Right ventricle myocardium inferior (tissue), 1 donor: ENCODE results near the gene KRTAP5-7. TPM values are rescaled to one million over a fixed set of nuclear protein-coding genes. Genes with fewer than 3 reads are reported as not detected.
"Not testable (repeated sequence)": the region's sequence is repeated elsewhere in the genome, so short reads cannot be mapped to it uniquely, and the experiment has no call there.

Source experiments
- ATAC-seq: fragments of 200-7000 bp; cut with Tn5 transposase; one replicate; pipeline ENCODE4 v1.9.1; 2020; ENCODE audit warnings: mild to moderate bottlenecking, moderate library complexity
- DNase-seq: peaks from one replicate; pipeline ENCODE4 v3.0.0; 2021; ENCODE audit errors: missing footprints
- intact Hi-C: fragments of 100-400 bp; cut with DNase I; formaldehyde crosslinking; loops from one replicate; pipeline ENCODE4 v1.11.0; 2022
- long read RNA-seq: library from polyadenylated mRNA; unstranded; transcript quantifications from one replicate; pipeline ENCODE4 v2.0.0, GENCODE V29; 2021
- total RNA-seq: library from RNA; stranded (reverse); fragmentation: NEBNext Ultra II Directional; extraction: Animal tissue kit (Norgen Biotek cat#: 25700); gene quantifications from one replicate; pipeline ENCODE4 v1.2.1, GENCODE V29; 2021
- donor health status: DM: no; HTN: yes; CAD: no; lungs with severe emphysema.

The KRTAP5-7 gene, protein sequence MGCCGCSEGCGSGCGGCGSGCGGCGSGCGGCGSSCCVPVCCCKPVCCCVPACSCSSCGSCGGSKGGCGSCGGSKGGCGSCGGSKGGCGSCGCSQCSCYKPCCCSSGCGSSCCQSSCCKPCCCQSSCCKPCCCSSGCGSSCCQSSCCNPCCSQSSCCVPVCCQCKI
- not detected for total RNA-seq
- long read RNA-seq: 0 reads

DNA sequence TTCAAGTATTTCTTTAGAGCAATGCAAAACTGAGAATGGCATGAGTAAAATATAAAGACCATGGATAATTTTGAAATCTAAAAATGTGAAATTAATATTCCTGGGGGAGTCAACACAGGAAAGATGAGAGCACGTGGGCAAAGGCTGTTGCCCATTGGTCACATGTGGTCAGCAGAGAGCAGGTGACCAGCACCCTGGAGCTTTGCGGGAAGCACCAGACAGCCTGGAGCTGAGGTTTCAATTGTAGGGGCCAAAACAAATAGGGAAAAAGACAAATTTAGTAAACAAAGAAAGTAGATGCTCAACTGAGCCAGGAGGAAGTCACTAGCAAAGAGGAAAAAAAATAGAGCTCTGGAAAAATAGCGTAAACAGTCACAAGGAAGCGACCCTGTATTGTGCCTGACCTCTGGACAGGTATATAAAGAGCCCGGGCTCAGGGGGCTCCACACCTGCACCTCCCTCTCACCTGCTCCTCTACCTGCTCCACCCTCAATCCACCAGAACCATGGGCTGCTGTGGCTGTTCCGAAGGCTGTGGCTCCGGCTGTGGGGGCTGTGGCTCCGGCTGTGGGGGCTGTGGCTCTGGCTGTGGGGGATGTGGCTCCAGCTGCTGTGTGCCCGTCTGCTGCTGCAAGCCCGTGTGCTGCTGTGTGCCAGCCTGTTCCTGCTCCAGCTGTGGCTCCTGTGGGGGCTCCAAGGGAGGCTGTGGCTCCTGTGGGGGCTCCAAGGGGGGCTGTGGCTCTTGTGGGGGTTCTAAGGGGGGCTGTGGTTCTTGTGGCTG, at the start of gene KRTAP5-7:
TSS of gene KRTAP5-7 (plus strand) at position 472 of the 780 bp plus-strand sequence. CDS start at position 506, 34 bp downstream.
- intact Hi-C loops, ATAC-seq: not testable (repeated sequence)

DNA sequence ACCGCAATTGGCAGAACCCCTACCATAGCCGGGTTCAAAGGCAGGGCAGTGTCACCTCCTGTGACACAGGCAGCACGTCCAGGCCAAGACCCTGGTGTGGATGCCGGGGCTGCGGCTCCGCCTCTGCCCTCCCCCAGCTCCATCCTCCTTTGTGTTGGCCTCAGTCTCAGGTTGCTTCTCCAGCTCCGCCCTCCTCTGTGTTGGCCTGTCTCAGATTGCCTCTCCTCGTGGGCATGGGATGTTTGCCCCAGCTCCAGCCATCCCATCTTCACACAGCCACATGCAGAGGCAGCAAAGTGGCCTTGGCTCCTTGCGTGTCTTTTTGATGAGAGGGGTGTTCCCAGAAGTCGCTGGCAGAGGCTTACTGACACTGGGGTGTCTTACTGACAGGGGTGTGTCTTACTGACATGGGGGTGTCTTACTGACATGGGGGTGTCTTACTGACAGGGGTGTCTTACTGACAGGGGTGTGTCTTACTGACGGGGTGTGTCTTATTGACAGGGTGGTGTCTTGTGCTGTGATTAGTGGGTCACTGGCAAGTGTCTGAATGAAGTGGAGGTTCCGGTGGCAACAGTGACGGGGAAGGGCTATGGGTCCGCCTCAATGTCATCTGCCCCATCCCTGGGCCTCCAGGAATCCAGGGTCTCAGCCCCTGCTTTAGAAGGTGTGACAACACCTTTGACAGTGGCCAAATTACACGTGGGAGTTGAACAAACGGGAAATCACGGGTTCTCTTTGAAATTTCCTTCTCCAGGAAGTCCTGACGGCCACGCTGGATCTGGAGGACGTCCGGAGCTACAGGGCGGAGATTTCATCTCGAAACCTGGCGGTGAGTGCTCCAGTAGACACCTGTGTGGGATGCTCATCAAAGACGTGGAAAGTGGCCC, 49.2 kb upstream of the KRTAP5-7 start:
- ATAC-seq (no peak), DNase-seq (peak; percentile 45)
- intact Hi-C loops: no loop called here

More for the DNA sequence above, at the start of gene KRTAP5-7:
- not testable (repeated sequence) for DNase-seq

DNA sequence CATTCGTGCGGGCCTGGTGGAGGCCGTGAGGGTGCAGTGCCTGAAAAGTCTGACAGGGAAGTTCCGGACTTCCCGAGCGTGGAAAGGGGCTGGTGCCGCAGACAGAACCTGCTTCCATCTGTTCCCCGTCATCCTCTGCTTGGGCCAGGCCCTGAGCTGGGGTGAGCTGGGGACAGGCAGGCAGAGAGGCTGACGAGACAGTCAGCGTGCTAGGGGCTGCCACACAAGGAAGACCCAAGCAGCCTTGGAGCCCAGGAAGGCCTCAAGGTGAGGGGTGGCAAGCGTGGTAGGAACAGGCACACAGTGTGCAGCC, 48.6 kb upstream of the KRTAP5-7 start:
- ATAC-seq: no peak
- peak; percentile 42 for DNase-seq
- intact Hi-C loops: no loop called here

DNA sequence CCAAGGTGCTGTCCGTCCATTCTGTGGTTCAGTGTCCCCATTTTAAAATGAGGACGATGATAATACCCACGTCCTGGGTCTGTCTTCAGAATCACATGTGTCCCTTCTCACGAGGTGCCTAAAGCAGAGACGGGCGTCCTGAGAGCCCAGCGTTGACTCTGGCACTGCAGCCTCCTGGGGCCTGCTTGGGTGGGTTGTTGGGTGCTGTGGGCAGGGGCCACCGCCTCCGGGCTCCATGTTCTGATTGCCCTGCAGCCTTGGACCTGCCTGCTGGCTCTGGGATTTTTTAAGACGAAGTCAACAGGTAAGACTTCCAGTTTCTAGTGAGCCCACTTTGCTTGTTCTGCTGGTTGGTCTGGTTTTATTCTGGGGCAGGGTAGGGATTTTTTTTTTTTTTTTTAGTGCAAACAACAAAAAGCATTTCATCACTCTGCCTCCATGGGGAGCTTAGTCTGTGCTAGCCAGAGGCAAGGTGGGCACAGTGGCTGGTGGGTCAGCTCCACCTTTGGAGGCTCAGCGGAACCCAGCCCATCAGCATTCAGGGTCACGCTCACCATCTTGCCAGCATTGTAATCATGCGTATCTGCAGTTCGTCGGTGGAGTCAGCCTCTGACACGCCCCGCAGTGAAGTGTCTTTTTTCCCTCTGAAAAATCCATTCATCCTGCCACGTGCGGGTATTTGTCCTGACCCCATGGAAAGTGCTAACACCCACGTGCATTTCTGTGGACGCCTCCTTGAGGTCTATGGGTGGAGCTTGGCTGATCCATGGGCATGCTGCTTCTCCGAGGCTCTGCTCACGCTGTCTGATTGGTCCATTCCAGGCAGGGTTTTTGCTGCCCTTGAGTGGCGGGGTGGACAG, 45.7 kb upstream of the KRTAP5-7 start:
- intact Hi-C loops: no loop called here
- no peak for ATAC-seq
- peak; percentile 53 for DNase-seq

DNA sequence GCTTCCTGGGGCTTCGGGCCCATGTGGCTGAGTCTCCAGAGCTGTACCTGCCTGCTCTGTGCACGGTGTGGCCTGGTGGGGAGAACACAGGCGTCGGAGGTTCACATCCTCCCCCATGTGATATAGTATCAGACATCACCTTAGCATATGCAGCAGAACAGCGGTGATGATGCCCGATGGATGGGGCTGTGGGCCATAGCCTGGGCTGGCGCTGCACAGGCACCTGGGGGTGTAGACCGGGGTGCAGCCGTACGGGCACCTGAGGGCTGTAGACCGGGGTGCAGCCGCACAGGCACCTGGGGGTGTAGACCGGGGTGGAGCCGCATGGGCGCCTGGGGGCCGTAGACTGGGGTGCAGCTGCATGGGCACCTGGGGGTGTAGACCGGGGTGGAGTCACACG, 44.9 kb upstream of the KRTAP5-7 start:
- DNase-seq (peak; percentile 60), ATAC-seq (no peak)
- intact Hi-C loops: no loop called here

DNA sequence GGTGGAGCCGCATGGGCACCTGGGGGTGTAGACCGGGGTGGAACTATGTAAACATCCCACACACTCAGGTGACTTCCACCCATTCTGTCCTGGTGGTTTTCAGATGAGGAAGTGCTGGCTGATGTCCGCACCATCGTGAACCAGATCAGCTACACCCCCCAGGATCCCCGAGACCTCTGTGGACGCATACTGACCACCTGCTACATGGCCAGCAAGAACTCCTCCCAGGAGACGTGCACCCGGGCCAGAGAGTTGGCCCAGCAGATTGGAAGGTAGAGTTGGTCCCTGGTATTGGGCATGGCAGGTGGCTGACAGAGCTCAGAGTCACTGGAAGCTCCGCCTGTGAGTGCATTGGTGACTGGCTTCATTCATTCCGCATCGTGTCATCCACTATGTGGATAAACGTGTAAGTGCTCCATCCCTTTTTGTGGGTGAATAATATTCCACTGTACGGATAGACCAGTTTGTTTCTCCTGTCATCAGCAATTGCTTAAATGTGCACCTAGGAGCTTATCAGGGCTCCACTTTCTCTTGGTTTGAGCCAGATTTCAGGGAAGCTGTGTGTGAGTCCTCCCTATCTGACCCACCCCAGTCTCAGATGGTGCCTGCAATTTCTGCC, 44.2 kb upstream of the KRTAP5-7 start:
- no peak for ATAC-seq
- intact Hi-C loops: loop anchor here (1.0 kb wide), 1 partner anchor 13 kb away; no protein-coding TSS in a partner anchor
- DNase-seq: peak; percentile 57

DNA sequence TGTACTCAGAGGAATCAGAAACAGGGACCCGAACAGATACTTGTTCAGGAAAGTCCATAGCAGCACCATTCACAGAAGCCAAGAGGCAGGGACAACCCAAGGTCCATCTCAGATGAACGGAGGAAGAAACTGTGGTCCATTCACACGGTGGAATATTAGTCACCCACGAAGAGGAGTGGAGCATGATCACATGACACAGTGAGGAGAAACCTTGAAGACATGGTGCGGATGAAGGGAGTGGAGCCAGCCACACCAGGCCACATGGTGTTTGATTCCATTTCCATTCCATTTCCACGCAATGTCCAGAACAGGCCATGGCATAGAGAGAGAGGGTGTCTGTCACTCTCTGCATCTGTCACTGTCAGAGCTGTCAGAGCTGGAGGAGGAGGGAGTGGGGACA, 43.4 kb upstream of the KRTAP5-7 start:
- DNase-seq (no peak), ATAC-seq (no peak)
- intact Hi-C loops: loop anchor here (1.0 kb wide), 1 partner anchor 13 kb away; no protein-coding TSS in a partner anchor

DNA sequence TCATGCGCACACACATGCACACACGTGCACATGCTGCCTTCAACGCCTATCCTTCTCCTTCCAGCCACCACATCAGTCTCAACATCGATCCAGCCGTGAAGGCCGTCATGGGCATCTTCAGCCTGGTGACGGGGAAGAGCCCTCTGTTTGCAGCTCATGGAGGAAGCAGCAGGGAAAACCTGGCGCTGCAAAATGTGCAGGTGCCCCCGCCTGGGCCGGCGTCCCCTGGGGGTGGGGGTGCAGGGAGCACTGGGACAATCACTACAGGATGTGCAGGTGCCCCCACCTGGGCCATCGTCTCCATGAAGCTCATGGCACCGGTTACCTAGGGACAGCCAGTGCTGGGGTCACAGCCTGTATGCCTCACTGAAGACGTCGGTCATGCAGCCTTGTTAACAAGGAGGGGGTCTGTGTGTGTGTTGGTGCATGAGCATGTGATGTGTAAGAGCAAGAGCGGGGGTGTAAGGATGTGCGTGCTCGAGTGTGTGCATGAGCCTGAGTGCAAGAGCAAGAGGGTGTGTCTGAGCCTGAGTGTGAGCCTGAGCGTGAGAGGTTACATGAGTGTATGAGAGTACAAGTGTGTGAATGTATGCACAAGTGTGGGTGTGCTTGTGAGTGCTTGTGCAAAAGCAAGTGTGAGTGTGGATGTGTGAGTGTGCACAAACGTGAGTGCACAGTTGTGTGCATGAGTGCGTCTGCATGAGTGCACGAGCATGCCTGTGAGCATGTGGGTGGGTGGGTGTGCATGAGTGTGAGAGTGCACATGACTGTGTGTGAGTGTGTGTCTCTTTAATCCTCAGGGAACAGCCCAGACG, 42.6 kb upstream of the KRTAP5-7 start:
- ATAC-seq: no peak
- DNase-seq: peak; percentile 50
- intact Hi-C loops: no loop called here

DNA sequence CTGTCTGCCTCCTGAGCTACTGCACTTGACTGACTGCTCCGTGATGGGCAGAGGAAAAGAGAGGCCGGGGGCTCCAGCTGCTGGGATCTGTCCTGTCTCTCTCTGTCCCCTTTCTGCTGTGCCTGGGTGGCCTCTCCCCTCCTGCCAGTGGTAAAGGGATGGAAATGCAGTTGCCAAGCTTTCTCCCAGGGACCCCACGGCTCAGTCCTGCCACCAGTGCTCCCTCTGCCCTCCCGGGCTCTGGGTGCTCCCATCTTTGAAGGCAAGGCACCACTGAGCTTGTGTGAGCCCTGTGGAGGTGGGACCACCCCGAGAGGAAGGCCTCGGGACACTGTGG, 42.0 kb upstream of the KRTAP5-7 start:
- peak; percentile 37 for DNase-seq
- intact Hi-C loops: no loop called here
- ATAC-seq: no peak

DNA sequence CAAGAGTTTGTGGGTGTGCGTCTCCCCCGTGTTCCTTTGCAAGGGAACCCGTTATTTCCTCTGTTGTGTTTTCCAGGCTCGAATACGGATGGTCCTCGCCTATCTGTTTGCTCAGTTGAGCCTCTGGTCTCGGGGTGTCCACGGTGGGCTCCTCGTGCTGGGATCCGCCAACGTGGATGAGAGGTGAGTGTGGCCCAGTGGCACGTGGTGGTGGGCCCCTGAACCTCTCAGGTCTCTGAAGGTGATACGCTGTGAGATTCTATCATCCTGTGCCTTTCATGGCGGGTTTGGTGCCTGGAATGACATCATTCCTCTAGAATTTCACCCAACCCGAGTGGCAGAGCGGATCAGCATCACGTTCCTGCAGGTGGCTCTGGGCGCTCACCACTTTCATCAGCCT, 41.6 kb upstream of the KRTAP5-7 start:
- intact Hi-C loops: no loop called here

DNA sequence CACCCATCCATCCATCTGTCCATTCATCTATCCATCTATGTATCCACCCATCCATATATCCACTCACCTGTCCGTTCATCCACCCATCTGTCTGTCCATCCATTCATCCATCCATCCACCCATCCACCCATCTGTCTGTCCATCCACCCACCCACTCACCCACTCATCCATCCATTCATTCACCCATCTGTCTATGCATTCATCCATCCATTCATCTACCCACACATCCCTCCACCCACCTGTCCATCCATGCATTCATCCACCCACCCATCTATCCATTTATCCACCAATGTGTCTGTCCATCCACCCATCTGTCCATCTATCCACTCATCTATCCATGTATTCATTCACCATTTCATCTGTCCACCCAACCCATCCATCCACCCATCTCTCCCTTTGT, 40.7 kb upstream of the KRTAP5-7 start:
- intact Hi-C loops: no loop called here

More for the DNA sequence above, 41.6 kb upstream of the KRTAP5-7 start:
- DNase-seq (peak; percentile 27), ATAC-seq (no peak)

DNA sequence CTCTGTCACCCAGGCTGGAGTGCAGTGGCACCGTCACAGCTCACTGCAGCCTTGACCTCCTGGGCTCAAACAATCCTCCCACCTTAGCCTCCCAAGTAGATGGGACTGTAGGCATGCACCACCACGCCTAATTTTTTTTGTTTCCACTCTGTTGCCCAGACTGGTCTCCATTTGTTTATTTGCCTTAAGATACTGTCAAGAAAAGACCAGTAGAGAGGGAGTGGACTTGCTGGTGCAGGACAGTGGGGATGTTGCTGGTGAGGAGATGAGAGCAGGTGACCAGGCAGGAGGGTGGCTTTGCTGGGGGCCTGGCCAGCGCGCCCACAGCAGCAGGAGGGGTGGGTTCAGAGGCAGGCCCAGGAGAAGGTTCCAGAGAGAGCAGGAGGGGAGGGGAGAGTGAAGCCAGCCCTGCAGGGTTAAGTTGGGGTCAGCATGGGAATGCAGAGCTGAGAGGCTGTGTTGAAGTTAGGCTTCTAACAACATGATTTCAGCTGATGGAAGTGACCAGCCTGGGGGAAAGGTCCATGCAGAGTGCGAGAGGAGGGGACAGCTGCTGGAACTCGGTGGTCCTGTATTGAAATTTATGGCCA, 38.3 kb upstream of the KRTAP5-7 start:
- DNase-seq (no peak), ATAC-seq (no peak)
- intact Hi-C loops: no loop called here

More for the DNA sequence above, 40.7 kb upstream of the KRTAP5-7 start:
- no peak for ATAC-seq
- no peak for DNase-seq

DNA sequence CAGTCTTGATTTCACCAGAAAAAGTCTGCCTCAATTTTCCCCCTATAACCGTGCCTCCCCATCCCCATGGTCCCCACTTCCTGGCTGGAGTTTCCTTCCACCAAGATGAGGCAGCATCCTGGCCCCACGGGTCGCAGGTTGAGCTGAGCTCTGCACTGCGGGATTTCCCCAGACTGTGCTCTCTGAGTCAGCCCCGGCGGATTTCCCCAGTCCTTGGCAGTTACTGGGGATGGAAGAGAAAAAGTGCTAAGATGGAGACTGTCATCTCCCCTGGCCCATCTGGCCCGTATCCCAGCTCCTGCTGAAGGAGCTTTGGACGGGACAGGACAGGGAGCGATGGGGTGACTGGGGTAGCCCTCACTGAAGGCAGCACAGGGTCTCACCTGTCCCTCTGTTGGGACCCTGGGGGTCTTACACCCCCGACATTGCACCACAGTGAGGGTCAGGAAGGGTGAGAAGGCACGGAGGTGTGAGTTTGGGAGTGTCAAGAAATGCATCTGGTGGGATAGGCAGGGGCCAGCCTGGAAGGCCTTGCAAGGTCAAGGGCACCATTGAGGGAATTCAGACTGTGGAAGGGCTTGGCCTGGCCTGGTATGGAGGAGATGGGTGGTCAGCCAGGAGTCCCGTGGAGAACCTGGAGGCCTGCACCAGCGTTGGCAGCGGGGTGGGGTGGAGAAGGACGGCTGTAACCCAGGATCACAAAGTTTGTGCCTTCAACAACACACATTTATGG, 37.6 kb upstream of the KRTAP5-7 start:
- DNase-seq (peak; percentile 42), ATAC-seq (no peak)
- intact Hi-C loops: no loop called here

DNA sequence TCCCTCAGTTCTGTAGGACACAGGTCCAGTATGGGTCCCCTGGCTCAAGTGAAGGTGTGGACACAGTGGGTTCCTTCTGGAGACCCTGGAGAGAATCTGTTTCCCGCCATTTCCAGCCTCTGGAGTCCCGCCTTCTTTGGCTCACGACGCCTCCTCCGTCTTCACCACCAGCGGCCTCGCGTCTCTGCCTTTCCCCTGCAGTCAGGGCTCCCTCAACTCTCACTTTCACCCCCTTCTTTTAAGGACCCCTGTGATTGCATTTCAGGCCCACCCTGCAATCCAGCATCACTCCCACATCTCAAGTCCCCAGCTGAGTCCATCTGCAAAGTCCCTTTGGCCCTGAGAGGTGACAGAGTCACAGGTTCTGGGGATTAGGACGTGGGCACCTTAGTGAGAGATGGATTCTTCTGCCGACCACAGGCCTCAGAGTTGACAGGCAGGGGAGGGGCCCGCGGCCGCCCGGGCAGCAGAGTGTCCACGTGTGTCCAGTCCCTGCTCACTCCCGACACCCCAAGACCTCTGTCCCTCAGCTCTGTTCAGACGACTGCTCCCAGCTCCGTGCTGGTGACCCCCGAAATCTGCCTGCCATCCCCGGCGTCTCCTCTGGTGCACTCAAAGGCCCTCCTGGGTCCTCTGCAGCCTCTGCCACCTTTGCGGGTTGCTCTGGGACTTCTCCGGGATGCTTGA, 36.9 kb upstream of the KRTAP5-7 start:
- ATAC-seq: no peak
- DNase-seq: peak; percentile 43
- intact Hi-C loops: no loop called here

DNA sequence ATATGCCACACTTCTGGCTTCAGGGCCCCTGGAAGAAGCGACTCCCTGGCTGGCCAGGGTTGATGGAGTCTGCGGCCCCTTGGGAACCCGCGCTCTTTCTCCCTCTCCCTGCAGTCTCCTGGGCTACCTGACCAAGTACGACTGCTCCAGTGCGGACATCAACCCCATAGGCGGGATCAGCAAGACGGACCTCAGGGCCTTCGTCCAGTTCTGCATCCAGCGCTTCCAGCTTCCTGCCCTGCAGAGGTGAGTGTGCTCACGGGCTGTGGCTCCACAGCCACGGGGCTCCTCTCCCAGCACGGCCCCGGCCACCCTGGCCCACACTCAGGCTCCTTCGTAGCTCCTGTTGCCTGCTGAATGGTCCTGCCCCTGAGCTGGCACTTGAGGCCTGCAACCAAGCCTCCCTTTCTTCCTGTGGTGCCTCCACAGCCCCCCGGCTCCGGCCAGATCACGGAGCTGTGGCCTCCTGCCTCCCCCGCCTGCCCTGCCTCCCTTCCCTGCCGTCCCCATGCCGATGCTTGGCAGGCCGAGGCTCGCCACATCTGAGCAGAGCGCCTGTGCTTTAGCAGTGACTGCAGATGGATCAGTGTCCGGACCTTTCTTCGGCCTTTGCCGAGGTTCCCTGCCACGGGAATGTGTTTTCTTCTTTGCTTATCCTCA, 36.2 kb upstream of the KRTAP5-7 start:
- intact Hi-C loops: no loop called here
- DNase-seq (peak; percentile 20), ATAC-seq (no peak)
